KMS-11 (cell line): ENCODE results near the gene RAPGEF1.
"Not testable (repeated sequence)": the region's sequence is repeated elsewhere in the genome, so short reads cannot be mapped to it uniquely, and the experiment has no call there.

Source experiments
- H2AFZ ChIP-seq: fragments of 200-600 bp; sonication (generic); 2 replicates; pipeline ENCODE4 v1.6.1; 2016; ENCODE audit warnings: antibody characterized with exemption, mixed run types, low read depth
- H3K27ac ChIP-seq: fragments of 200-600 bp; sonication (generic); 2 replicates; pipeline ENCODE4 v1.6.1; 2016; ENCODE audit warnings: mild to moderate bottlenecking, mixed run types
- H3K27me3 ChIP-seq: fragments of 200-600 bp; sonication (generic); 2 replicates; pipeline ENCODE4 v1.6.1; 2017; ENCODE audit warnings: mild to moderate bottlenecking, low read depth, mixed run types, moderate library complexity; ENCODE audit not compliant: insufficient read depth
- H3K36me3 ChIP-seq: fragments of 200-600 bp; sonication (generic); 2 replicates; pipeline ENCODE4 v1.6.1; 2017; ENCODE audit warnings: mild to moderate bottlenecking, mixed run types; ENCODE audit not compliant: insufficient read depth
- H3K4me1 ChIP-seq: fragments of 200-600 bp; sonication (generic); 2 replicates; pipeline ENCODE4 v1.6.1; 2016; ENCODE audit warnings: mild to moderate bottlenecking, low read depth, mixed run types; ENCODE audit not compliant: poor library complexity, severe bottlenecking
- H3K4me2 ChIP-seq: fragments of 200-600 bp; sonication (generic); 2 replicates; pipeline ENCODE4 v1.7.0; 2016; ENCODE audit warnings: mild to moderate bottlenecking, mixed run types
- H3K4me3 ChIP-seq: fragments of 200-600 bp; sonication (generic); IDR thresholded peaks from 2 replicates; pipeline ENCODE4 v1.6.1; 2017; ENCODE audit warnings: low read depth, low read length, mixed read lengths; ENCODE audit not compliant: insufficient read depth
- H3K79me2 ChIP-seq: fragments of 200-600 bp; sonication (generic); 2 replicates; pipeline ENCODE4 v1.6.1; 2016; ENCODE audit warnings: low read depth, mixed run types; ENCODE audit not compliant: insufficient read depth
- H3K9ac ChIP-seq: fragments of 200-600 bp; sonication (generic); 2 replicates; pipeline ENCODE4 v1.6.1; 2016; ENCODE audit warnings: mild to moderate bottlenecking, mixed run types
- H4K20me1 ChIP-seq: fragments of 200-600 bp; sonication (generic); 2 replicates; pipeline ENCODE4 v1.6.1; 2016; ENCODE audit warnings: mild to moderate bottlenecking, mixed run types; ENCODE audit not compliant: insufficient read depth
- CTCF ChIP-seq: fragments of 200-600 bp; sonication (generic); conservative IDR thresholded peaks from 2 replicates; pipeline ENCODE4 v1.6.1; 2017; ENCODE audit warnings: low read depth, mild to moderate bottlenecking, antibody characterized with exemption, low read length, moderate library complexity, mixed read lengths

Gene RAPGEF1

GRCh38 chr9:131688377-131688776, 51.5 kb downstream of the RAPGEF1 start:
- H3K4me3 ChIP-seq = no peak overlapping the region
- no peak overlapping the region for H2AFZ ChIP-seq
- 0 out of 2 replicates have a peak, but pooled peaks cover 4% of the 10 kb centered on the region for H4K20me1 ChIP-seq
- H3K36me3 ChIP-seq = no peaks in the 10 kb centered on the region
- peaks cover 34% of the 10 kb centered on the region for H3K4me1 ChIP-seq
- no peak overlapping the region for H3K4me2 ChIP-seq
- no peak overlapping the region for H3K9ac ChIP-seq
- no peaks in the 10 kb centered on the region for H3K27me3 ChIP-seq
- H3K79me2 ChIP-seq = peaks cover 98% of the 10 kb centered on the region
- TF ChIP-seq CTCF = no peak
- H3K27ac ChIP-seq = no peak overlapping the region

GRCh38 chr9:131685753-131686706, 53.8 kb downstream of the RAPGEF1 start:
- H3K4me1 ChIP-seq = peaks cover 17% of the 10 kb centered on the region
- no peak overlapping the region for H3K4me2 ChIP-seq
- no peak for TF ChIP-seq CTCF
- no peaks in the 10 kb centered on the region for H3K36me3 ChIP-seq
- H2AFZ ChIP-seq = no peak overlapping the region
- no peaks in the 10 kb centered on the region for H4K20me1 ChIP-seq
- H3K9ac ChIP-seq = no peak overlapping the region
- H3K79me2 ChIP-seq = peaks cover 98% of the 10 kb centered on the region
- H3K27me3 ChIP-seq = no peaks in the 10 kb centered on the region
- no peak overlapping the region for H3K27ac ChIP-seq
- H3K4me3 ChIP-seq = no peak overlapping the region

- peaks cover 36% of the 10 kb centered on the region for H3K4me1 ChIP-seq
- not testable (repeated sequence) for H3K4me2 ChIP-seq, H3K36me3 ChIP-seq, H3K4me3 ChIP-seq, H2AFZ ChIP-seq, H4K20me1 ChIP-seq, H3K9ac ChIP-seq, H3K27ac ChIP-seq, H3K27me3 ChIP-seq
- H3K79me2 ChIP-seq = peaks cover 92% of the 10 kb centered on the region
Measured at GRCh38 chr9:131683094-131683493, 56.8 kb downstream of the RAPGEF1 start.

- Histone ChIP-seq H3K4me2 (no peak overlapping the region), H3K27me3 (no peaks in the 10 kb centered on the region), H3K9ac (no peak overlapping the region), H3K36me3 (no peaks in the 10 kb centered on the region), H3K79me2 (peaks cover 90% of the 10 kb centered on the region), H3K4me3 (no peak overlapping the region), H3K4me1 (peaks cover 44% of the 10 kb centered on the region), H4K20me1 (no peaks in the 10 kb centered on the region), H3K27ac (no peak overlapping the region), H2AFZ (no peak overlapping the region)
- no peak for TF ChIP-seq CTCF
Measured at GRCh38 chr9:131682261-131682660, 57.6 kb downstream of the RAPGEF1 start.

GRCh38 chr9:131681826-131682225, 58.0 kb downstream of the RAPGEF1 start:
- H3K4me2 ChIP-seq, H4K20me1 ChIP-seq, H3K27me3 ChIP-seq, H3K9ac ChIP-seq, H3K36me3 ChIP-seq, H2AFZ ChIP-seq, H3K4me3 ChIP-seq, H3K27ac ChIP-seq: not testable (repeated sequence)
- peaks cover 49% of the 10 kb centered on the region for H3K4me1 ChIP-seq
- H3K79me2 ChIP-seq = peaks cover 90% of the 10 kb centered on the region

GRCh38 chr9:131681108-131681507, 58.8 kb downstream of the RAPGEF1 start:
- H3K4me2 ChIP-seq = not testable (repeated sequence)

More at GRCh38 chr9:131681108-131681507, 58.8 kb downstream of the RAPGEF1 start:
- H3K79me2 ChIP-seq = peaks cover 85% of the 10 kb centered on the region
- not testable (repeated sequence) for H3K4me3 ChIP-seq, H3K36me3 ChIP-seq, H2AFZ ChIP-seq, H4K20me1 ChIP-seq, H3K27me3 ChIP-seq, H3K9ac ChIP-seq, H3K27ac ChIP-seq
- H3K4me1 ChIP-seq = peaks cover 50% of the 10 kb centered on the region
